Ovary (tissue), 3 donors: ENCODE measurements around the gene CYTL1.

Experiments
- CTCF ChIP-seq, 3 donors: fragments of 450-650 bp in 2 of 3; fragments of 200-600 bp in 1 of 3; IDR thresholded peaks; one replicate each; pipeline versions ENCODE4 v1.5.1 to v1.8.0; 2016 to 2022; ENCODE audit warnings: antibody characterized with exemption in 3 of 3, mild to moderate bottlenecking in 1 of 3
- EP300 ChIP-seq: sonication (generic); formaldehyde crosslinking; IDR thresholded peaks from one replicate; pipeline ENCODE4 v1.6.1; 2017; ENCODE audit warnings: antibody characterized with exemption
- donor health status: DM: no; HTN: no; CAD: no.

- no peak for TF ChIP-seq EP300
- TF ChIP-seq CTCF (IDR thresholded peaks at IDR 0.05) = no peak
Observed at GRCh38 chr4:5003372-5003857, 15.8 kb downstream of the CYTL1 start.
